ENCODE measurements around the gene CD79B.
"Not testable (repeated sequence)": the region's sequence is repeated elsewhere in the genome, so short reads cannot be mapped to it uniquely, and the experiment has no call there.

- not testable (repeated sequence) for TF ChIP-seq CTCF (IDR thresholded peaks at IDR 0.05 in 2 of 3, conservative IDR thresholded peaks at IDR 0.05 in 1 of 3; ENCODE audit: borderline replicate concordance in 1 of 3, insufficient read depth in 1 of 3, low read depth in 2 of 3, low read length in 2 of 3); EZH2 (IDR thresholded peaks at IDR 0.05); SP1 (IDR thresholded peaks at IDR 0.05; ENCODE audit: low read depth); POLR2AphosphoS5 (IDR thresholded peaks at IDR 0.05; ENCODE audit: low read depth, low read length); POLR2A (IDR thresholded peaks at IDR 0.05; ENCODE audit: borderline replicate concordance, extremely low read depth, insufficient read depth, insufficient read length); ATF3 (IDR thresholded peaks at IDR 0.05); MAX (IDR thresholded peaks at IDR 0.05); YY1 (IDR thresholded peaks at IDR 0.05; ENCODE audit: extremely low read depth, insufficient replicate concordance, low read depth, low read length); SRF (IDR thresholded peaks at IDR 0.05; ENCODE audit: low read depth); RAD21 (IDR thresholded peaks at IDR 0.05; ENCODE audit: low read depth)
Measured at GRCh38 chr17:63920779-63921178, 11.4 kb downstream of the CD79B start.

Data from HCT116 (cell line).